Cerebellar cortex (tissue), 1 donor: ENCODE measurements around the gene CTCF.

Experiments used
- DNase-seq: peaks from one replicate; pipeline ENCODE4 v3.0.0-alpha.2; 2015; ENCODE audit warnings: low spot score

The CTCF gene

DNA sequence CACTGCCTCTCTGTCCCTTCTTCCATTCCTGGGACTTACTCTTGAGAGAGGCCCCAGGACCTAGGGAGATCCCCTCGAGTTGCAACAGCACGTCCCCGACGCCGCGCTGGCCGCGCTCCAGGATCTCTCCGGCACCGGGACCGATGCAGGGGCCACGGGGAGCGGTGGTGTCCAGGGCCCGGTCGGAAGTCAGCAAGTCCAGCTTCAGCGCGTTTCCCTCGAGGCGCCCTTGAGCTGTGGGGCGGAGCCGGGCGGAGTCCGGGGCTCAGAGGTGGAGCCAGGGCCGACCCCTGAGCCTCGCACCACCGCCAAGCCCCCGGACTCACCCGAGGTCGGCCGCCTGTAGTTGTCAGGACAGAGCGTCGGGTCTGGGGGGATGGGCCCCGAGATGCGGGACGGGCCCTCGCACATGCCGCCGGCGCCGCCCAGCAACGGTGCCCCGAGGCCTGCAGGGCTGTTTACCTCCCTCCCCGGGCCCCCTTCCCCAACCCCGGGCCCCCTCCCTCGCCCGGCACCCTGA lies 103.8 kb downstream of the CTCF start:
- DNase-seq: no peak

- peak; percentile 74 for DNase-seq
Observed at GRCh38 chr16:67666559-67667452, 104.5 kb downstream of the CTCF start, which contains the start of the genes C16orf86 and ENKD1. Gene C16orf86 (plus strand): TSS chr16:67666814. CDS start chr16:67666971, 157 bp downstream. Gene ENKD1 (minus strand): TSS chr16:67666750. CDS start chr16:67666442, 308 bp downstream.

DNA sequence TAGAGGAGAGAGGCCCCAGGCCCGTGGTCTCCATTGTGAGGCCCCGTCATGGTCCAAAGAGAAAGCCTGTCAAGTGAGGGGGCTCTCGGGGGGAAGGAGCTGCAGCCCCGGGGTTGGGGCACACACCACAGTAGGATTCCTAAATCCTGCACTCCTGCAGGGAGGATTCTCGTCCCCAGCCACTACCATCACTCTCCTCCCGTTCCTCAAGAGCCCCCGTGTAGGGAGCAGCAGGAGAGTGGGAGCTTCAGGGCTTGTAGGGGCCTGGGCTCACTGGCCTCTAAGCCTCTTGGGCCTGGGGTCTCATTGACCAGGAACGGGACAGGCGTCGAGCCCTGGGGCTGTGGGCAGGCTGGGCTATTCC lies 105.1 kb downstream of the CTCF start:
- DNase-seq: no peak

DNA sequence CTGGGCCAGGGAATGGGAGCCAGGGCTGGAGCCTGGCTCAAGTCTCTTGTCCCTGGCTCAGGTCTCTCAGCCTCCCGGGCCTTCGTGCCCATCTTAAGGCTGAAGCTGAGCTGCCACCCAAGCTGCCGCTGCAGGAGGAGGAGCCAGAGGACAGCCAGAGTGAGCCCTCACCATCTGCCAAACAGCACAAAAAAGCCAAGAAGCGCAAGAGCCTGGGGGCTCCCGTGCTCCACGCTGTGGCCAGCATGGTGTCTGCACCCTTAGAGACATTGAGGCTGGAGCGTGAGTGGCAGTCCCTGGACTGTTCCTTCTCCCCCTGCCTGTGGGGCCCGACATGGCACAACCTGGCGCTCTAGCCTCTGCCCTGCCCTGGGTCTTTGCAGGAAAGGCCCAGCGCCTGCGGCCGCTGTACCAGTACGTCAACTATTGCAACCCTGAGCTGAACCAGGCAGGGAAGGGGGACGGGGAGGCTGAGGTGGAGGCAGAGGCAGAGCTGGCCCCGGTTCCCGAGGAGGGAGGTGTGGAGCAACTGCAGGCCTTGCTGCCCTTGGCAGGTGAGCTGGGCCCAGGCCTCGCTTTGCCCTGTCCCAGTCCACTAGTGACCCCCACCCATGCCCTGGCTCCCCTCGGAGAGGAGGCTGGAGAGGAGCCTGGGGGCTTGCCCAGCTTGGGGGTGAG lies 105.6 kb downstream of the CTCF start:
- peak; percentile 86 for DNase-seq

DNA sequence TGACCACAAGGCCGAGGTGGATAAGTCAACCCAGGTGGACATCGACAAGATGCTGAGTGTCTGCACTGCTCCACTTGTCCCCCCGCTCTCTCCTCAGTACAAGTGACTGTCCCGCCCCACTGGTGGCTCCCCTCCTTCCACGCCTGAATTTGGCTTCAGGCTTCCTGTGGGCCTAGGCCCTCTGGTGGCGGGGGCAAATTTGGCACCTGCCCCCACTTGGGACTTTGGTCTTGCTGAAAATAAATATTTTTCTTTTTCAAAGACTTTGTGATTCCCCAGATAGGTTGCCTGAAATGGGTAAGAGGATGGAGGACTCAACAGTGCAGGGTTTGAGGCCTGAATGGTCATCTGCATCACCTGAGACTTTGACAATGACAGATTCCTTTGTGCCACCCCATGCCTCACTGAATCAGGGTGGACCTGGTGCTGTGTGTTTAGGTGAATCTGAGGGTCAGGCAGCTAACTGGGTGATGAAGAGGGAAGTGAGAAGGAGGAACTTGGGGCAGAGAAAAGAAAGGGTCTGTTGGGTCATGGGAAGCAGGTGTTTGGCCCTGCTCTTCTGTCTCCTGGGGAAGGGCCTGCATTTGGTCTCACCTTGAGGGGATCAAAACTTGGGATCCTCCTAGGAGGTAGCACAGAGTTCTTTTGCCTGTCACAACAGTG lies 106.3 kb downstream of the CTCF start:
- DNase-seq: no peak

DNA sequence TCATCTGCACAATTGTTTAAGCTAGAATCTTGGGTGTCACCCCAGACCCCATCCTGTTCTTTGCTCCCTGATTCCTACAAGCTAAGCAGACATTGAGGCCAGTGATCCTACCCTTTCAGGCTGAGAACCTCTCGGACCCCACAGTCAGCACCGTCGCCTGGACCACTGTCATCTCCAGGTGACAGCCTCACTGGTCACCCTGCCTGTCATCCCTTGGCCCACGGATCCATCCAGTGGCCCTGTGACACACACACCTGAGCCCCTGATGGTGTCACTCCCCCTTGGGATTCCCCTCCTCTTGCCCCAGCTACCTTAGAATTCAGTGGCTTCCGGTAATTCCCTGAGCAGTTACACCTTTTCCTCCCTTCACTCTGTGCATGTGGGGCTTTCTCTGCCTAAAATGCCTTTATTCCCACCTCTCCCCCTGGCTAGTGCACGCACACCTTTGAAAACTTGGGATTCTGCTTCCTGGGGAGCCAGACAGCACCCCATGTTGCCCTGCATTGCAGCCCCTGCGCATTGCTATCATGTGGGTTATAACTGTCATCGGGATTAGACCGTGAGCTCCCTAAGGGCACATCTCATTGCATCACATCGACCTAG lies 107.3 kb downstream of the CTCF start:
- DNase-seq: no peak

DNA sequence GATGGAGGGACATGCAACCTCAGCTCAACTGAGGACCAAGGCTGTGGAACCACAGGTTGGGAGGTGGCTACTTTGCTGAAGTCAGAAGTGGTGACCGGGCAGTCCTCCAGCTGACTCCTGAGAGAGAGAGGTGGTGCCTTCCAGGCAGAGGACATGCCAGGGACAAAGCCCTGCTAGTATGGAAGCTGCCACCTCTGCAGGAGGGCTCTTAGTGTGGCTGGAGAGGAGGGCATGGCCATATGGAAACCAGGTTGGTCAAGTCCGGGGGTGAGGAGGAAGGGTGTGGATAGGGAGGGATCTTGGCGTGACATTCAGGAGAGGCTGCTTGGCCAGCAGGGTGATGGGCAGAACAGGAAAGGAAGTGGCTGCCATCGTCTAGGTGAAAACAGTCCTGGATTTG lies 110.0 kb downstream of the CTCF start:
- DNase-seq: peak; percentile 98

GRCh38 chr16:67672739-67673662 lies 110.7 kb downstream of the CTCF start:
- DNase-seq: peak; percentile 89

DNA sequence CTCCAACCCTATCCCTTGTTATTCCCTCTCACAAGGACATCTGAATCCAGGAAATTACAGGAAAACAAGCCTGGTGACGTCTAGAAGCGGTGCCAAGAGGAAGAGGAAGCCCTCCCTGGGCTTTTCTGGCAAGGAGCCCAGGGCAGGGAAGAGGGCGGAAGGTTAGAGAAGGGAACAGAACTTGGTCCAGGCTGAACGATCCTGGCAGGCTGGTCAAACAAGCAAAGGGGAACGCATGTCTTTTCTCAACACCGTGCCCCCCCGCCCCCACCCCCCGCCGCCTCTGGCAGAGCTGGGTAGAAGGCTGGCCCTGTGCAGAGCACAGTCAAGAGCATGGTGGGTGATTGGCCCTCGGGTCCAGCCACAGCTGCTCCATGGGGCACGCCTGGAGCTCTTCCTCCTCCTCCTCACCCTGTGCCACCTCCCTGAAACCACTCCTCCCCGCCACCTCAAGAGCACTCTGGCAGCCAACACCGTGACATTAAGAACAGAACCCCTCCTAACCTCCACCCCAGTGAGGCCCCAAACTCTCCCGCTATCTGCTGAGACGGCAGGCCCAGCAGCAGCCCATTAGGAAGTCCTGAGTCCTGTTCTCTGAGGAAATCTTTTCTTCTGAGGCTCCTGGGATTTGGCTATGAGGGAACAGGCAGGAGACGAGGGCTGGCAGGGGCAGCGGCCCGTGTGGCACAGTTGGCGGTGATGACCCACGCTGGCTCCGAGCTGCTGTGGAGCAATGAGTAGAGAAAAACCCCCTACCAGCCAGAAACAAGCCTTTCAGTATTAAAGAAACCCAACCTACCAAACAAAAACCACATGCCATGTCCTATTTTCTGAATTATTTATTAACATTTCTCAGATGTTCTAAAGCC lies 111.6 kb downstream of the CTCF start:
- peak; percentile 73 for DNase-seq

- no peak for DNase-seq
Observed at GRCh38 chr16:67674851-67675578, 112.7 kb downstream of the CTCF start.

DNA sequence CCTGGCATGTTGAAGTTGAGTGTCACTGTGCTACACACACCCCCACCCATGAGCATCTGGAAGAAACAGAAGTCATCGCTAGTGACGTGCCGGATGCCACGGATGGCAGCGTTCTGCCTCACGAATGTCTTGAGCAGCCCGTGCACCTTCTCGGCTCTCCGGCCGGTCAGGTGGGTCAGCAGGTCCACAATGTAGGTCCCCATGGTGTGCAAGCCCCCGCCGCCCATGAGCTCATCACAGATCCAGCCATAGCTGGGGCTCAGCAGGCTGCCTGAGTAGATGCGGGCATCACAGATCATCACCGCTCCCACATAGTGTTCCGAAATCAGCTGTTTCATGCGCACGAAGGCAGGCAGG lies 113.2 kb downstream of the CTCF start:
- DNase-seq: no peak

- no peak for DNase-seq
Observed at GRCh38 chr16:67675999-67676398, 113.7 kb downstream of the CTCF start.

DNA sequence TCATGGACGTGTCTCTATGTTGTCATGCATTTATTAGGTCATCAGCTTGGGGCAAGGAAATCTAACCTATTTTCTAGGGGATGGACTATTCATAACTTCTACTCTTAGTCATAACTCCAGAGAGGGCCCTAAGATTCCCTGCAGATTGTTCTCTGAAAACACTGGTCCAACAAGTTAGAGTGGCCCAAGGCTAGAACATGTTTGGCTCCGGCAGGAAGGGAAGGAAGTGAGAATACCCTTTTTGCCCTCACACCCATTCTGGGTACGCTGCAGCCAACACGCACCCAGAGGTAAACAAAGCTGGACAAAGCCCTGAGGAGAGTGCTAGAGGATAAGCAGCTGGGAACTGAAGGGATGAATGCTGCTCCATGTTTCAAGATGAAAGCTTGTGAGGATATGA lies 114.2 kb downstream of the CTCF start:
- no peak for DNase-seq

GRCh38 chr16:67676939-67677338 lies 114.6 kb downstream of the CTCF start:
- DNase-seq: no peak

DNA sequence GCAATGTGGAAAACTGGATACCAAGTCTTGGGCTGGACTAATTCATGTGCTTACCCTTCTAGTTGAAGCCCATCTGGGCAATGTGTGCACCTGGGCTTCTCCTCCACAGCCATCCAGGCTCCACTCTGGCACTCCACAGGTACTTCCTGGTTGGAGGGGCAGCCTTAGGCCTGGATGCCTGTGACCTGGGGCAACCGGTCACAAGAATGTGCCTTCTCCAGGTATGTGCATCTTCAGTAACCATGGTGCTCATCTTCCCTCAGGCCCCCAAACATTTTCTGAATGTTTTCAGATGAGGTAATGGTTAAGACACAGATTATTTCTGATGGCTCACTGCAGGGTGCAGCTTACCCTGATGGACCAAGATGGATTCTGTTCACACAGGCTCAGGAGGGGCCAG lies 115.4 kb downstream of the CTCF start:
- no peak for DNase-seq

GRCh38 chr16:67678354-67679023 lies 116.2 kb downstream of the CTCF start:
- DNase-seq: no peak

DNA sequence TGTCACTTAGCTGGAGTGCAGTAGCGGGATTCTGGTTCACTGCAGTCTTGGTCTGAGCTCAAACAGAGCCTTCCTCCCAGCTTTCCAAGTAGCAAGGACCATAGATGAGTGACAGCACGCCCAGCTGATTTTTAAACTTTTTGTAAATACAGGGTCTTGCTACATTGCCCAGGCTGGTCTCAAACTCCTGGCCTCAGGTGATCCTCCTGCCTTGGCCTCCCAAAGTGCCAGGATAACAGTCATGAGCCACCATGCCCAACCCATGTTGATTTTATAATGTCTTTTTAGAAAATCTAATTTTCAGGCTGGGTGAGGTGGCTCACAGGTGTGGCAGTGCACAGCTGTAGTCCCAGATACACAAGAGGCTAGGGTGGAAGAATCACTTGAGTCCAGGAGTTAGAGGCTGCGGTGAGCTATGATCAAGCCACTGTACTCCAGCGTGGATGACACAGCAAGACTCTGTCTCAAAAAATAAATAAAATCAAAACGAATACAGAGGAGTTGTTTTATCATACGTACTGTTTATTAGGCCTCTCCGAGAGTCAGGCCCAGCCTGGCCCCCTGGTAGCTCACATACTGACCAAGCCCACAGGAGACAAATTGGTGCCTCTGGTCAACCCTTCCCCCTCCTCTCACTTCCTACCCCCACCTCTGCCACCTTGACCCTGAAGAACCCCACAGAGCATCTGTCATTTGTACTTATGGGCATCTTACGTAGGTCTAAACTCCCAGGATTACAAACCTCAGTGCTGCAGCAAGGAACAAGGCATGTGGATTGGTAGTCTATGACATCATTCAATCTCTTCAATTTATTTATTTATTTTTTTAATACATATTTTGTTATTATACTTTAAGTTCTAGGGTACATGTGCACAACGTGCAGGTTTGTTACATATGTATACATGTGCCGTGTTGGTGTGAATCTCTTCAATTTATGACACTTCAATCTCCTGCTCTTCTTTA lies 117.9 kb downstream of the CTCF start:
- no peak for DNase-seq

DNA sequence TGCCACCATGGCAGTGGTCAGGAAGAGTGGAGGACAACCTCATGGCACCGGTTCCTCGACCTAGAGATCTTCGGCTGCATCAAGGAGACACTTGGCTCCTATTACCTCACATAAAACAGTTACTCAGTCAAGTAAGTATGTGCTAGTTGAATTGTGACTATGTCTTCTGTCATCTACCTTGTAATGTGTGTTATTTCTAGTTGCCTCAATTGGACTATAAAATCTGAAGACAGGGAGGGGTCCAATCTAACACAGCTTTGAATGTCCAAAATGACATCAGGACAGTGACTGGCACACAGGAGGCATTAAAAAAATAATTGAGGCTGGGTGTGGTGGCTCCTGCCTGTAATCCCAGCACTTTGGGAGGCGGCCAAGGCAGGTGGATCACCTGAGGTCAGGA lies 121.4 kb downstream of the CTCF start:
- no peak for DNase-seq
